AG09319 (cell line): Measurements from ENCODE around the gene SPEF1.

Experiments
- DNase-seq: peaks from one replicate; pipeline ENCODE4 v3.0.0-alpha.2; 2010; ENCODE audit warnings: low read depth; ENCODE audit errors: extremely low read depth
- CTCF ChIP-seq: IDR thresholded peaks from 2 replicates; pipeline ENCODE4 v1.5.1; 2011; ENCODE audit warnings: low read depth, mild to moderate bottlenecking, inconsistent platforms, low read length, moderate library complexity

SPEF1 gene

DNA sequence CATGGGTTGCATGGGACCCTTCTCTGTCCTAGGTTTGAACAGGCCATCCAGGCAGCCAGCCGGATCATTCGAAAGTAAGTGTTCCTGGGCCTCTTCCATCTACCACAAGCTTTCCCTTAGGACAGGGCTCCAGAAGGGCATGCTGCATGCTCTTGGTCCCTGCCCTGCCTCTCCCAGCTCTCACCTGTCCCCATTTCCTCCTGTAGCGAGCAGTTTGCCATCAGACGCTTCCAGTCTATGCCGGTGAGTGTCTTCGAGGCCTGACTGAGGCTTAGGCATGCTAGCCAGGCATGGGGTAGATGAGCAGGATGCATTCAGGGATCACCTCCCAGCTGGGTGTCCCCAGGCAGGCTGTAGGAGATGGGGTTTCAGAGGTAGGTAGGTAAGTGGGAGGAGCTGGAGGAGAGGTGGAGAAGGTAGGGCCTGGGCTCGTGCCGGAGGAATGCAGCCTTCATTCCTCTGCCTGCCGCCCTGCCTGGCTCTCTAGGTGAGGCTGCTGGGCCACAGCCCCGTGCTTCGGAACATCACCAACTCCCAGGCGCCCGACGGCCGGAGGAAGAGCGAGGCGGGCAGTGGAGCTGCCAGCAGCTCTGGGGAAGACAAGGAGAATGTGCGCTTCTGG, 19.1 kb upstream of the SPEF1 start:
- no peak for DNase-seq
- no peak for TF ChIP-seq CTCF

DNA sequence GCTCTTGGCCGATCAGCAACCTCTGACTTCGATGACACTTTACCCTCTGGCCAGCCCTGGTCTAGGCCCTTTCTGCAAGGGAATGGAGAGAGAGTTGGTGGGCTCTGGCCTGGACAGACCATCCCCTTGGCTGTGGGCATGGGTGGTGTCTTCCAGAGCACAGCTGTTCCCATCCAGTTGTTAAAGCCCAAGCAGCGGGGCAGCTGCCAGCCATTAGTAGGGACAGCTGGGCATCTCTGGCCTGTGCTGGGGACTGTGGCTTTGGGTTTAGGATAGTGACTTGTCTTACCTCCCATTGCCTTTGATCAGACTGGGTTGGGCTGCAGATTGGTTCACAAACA, 17.6 kb upstream of the SPEF1 start:
- no peak for TF ChIP-seq CTCF
- no peak for DNase-seq

DNA sequence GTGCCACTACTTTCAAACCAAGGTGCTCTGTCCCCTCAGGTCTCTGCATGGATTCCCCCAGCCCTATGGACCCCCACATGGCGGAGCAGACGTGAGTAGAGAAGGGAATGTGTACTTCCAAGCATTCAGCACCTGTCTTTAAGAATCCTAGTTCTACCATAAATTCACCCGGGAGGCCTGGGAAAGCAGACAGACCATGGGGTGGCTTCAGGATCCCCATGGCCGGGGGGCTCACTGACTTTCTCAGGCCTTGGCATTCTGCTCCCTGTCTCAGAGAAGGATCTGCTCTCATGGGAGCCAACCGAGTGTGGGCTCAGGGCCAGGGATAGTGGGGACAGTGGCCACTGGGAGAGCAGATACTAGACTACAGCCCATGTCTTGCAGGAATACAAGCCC, 17.1 kb upstream of the SPEF1 start:
- no peak for DNase-seq
- no peak for TF ChIP-seq CTCF

GRCh38 chr20:3797592-3798372, 16.5 kb upstream of the SPEF1 start:
- no peak for TF ChIP-seq CTCF
- no peak for DNase-seq

GRCh38 chr20:3797226-3797545, 15.9 kb upstream of the SPEF1 start:
- DNase-seq = no peak
- no peak for TF ChIP-seq CTCF

GRCh38 chr20:3796477-3797225, 15.4 kb upstream of the SPEF1 start:
- TF ChIP-seq CTCF = no peak
- DNase-seq = no peak
